ENCODE measurements around the gene PLRG1.

DNA sequence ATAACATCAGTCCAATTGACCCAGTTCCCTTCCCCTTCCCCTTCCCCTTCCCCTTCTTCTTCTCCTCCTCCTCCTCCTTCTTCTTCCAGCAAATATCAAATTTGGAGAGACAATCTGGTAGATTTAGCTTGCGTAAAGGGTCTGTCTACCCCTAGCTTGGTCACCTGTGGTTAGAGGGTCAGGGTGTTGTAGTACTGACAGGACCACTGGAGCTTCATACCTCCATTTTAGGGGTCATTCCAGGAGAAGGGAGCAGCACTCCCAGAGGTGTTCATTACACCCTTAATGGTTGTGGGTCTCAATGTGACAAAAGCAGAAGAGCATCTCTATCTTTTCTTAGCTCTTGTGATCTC is 8.9 kb upstream of the PLRG1 start:
- TF ChIP-seq, protein P1, sequence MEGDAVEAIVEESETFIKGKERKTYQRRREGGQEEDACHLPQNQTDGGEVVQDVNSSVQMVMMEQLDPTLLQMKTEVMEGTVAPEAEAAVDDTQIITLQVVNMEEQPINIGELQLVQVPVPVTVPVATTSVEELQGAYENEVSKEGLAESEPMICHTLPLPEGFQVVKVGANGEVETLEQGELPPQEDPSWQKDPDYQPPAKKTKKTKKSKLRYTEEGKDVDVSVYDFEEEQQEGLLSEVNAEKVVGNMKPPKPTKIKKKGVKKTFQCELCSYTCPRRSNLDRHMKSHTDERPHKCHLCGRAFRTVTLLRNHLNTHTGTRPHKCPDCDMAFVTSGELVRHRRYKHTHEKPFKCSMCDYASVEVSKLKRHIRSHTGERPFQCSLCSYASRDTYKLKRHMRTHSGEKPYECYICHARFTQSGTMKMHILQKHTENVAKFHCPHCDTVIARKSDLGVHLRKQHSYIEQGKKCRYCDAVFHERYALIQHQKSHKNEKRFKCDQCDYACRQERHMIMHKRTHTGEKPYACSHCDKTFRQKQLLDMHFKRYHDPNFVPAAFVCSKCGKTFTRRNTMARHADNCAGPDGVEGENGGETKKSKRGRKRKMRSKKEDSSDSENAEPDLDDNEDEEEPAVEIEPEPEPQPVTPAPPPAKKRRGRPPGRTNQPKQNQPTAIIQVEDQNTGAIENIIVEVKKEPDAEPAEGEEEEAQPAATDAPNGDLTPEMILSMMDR (IDR thresholded peaks at IDR 0.05; ENCODE audit: low read depth, low read length, poor library complexity, severe bottlenecking): no peak
- no peak for TF ChIP-seq EZH2phosphoT487 (IDR thresholded peaks at IDR 0.05; ENCODE audit: borderline replicate concordance, low read length)
